Measurements from ENCODE around the gene NR2E1. TPM values are rescaled to one million over a fixed set of nuclear protein-coding genes. Genes with fewer than 3 reads are reported as not detected.

Gene NR2E1
- total and polyA plus RNA-seq, 9 donors, result 0.05 TPM; not detected in 8

DNA sequence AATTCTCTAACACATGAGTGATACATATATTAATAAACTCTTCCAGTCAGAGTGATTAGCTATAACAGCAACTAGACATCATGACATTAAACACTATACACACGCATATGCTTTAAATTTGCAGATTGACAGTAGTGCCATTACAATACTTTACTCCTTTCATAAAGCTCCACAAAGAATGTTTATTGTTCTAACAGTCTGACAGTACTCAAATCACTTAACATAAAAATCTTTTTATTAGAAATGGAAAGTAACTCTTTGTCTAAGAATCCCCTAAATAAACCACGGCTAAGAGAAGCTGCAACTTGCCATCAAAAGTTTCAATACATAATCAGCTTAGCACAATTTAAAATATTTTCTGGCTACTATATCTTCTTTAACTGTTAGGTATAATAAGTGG lies 71.0 kb downstream of the NR2E1 start:
- no peak overlapping the region for H3K27ac ChIP-seq (ENCODE audit: low read length)
- H3K27me3 ChIP-seq (ENCODE audit: control insufficient read depth, insufficient read depth, low read length), result no peaks in the 10 kb centered on the region
- H3K4me1 ChIP-seq (ENCODE audit: control insufficient read depth, insufficient read depth, low read length), result no peaks in the 10 kb centered on the region
- WGBS (ENCODE audit: insufficient coverage), result no CpG with 5 or more reads among the region's 2 CpGs
- DNase-seq, result no peak
- peaks cover 3% of the 10 kb centered on the region for H3K36me3 ChIP-seq (ENCODE audit: control insufficient read depth, insufficient read depth, low read length)
- H3K4me3 ChIP-seq (ENCODE audit: low read length), result no peak overlapping the region
- H3K9me3 ChIP-seq (replicated peaks; ENCODE audit: control insufficient read depth, low read depth, low read length), result no peaks in the 10 kb centered on the region

DNA sequence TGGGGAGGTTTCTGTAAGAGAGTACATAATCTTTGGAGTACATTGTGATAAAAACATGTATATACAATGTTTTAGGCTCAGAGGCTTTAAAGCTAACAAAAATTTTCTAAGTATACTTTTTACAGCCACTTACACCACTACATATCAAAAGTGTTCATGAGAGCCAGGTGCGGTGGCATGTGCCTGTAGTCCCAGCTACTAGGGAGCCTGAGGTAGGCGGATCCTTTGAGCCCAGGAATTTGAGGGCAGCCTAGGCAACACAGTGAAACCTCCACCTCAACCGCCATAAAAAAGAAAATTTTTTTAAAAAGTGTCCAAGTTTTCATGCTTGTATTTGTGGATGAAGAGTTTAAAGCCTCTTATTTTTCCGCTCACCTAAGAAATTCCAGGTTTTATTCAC lies 72.5 kb downstream of the NR2E1 start:
- WGBS (ENCODE audit: insufficient coverage), result 80% methylated on average over 1 of the region's 4 CpGs
- Histone ChIP-seq H3K4me3 (ENCODE audit: low read length) (no peak overlapping the region), H3K9me3 (replicated peaks; ENCODE audit: control insufficient read depth, low read depth, low read length) (no peaks in the 10 kb centered on the region), H3K27me3 (ENCODE audit: control insufficient read depth, insufficient read depth, low read length) (no peaks in the 10 kb centered on the region), H3K4me1 (ENCODE audit: control insufficient read depth, insufficient read depth, low read length) (no peaks in the 10 kb centered on the region), H3K36me3 (ENCODE audit: control insufficient read depth, insufficient read depth, low read length) (peaks cover 3% of the 10 kb centered on the region), H3K27ac (ENCODE audit: low read length) (no peak overlapping the region)
- DNase-seq, result no peak

Other genes with a start within 250 kb of the NR2E1 start
- 22.1 TPM for gene SEC63, start 207.8 kb upstream of the NR2E1 start, total RNA-seq
- 10 to 100 TPM; 52.6 to 65.6 (median 63.0) TPM for gene SEC63, start 207.8 kb upstream of the NR2E1 start, polyA plus RNA-seq (ENCODE audit: insufficient read depth in 1 of 8, insufficient read length in 8 of 8, low replicate concordance in 1 of 8)
- gene OSTM1, start 91.3 kb upstream of the NR2E1 start, total RNA-seq, result 16.5 TPM
- gene OSTM1, start 91.3 kb upstream of the NR2E1 start, polyA plus RNA-seq (ENCODE audit: insufficient read depth in 1 of 8, insufficient read length in 8 of 8, low replicate concordance in 1 of 8), result 10 to 100 TPM; 14.3 to 24.8 (median 19.2) TPM
- gene SNX3, start 95.0 kb downstream of the NR2E1 start, total RNA-seq, result 135 TPM
- gene SNX3, start 95.0 kb downstream of the NR2E1 start, polyA plus RNA-seq (ENCODE audit: insufficient read depth in 1 of 8, insufficient read length in 8 of 8, low replicate concordance in 1 of 8), result 100 to 1,000 TPM; 210 to 263 (median 223) TPM
- 7.2 TPM for gene AFG1L, start 129.0 kb downstream of the NR2E1 start, total RNA-seq
- gene AFG1L, start 129.0 kb downstream of the NR2E1 start, polyA plus RNA-seq (ENCODE audit: insufficient read depth in 1 of 8, insufficient read length in 8 of 8, low replicate concordance in 1 of 8), result 1 to 10 TPM; 3.9 to 5.5 (median 4.8) TPM

Data from muscle of leg (tissue), 11 donors.